Measurements from ENCODE around the gene SYNPR. TPM values are rescaled to one million over a fixed set of nuclear protein-coding genes. Genes with fewer than 3 reads are reported as not detected.

The SYNPR gene
- polyA plus RNA-seq, 3 donors: not detected

DNA sequence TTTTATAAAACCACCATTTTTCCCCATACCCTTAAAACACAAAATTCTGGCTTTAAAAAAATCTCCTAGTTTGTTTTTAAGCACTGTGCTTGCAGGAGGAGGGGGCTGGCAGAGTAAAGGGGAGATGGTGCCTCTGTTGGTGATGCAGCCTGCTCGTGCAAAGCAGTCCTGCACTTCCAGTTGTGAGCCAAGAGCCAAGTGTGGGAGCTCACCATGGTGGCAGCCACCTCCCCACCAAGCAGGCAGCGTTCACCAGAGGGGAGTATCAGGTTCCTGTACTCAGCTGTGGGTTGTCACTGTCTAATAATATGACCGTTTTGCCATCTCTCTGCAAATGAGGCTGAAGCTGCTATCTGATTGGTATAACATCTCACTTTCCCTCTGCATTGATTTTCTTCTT lies 164.8 kb downstream of the SYNPR start:
- 0% methylated on average over 1 of the region's 3 CpGs for WGBS (ENCODE audit: insufficient coverage)
- H3K9me3 Mint-ChIP-seq: peaks cover 0 to 2% (median 0%) of the 10 kb centered on the region in 7 donors

GRCh38 chr3:63450023-63450422 lies 171.9 kb downstream of the SYNPR start:
- Histone ChIP-seq H2AFZ (ENCODE audit: insufficient read depth, low read depth, low read length, poor library complexity, severe bottlenecking) (no peak overlapping the region), H3K4me2 (replicated peaks; ENCODE audit: extremely low read depth, low read length, poor library complexity, severe bottlenecking) (no peak overlapping the region), H3K9ac (ENCODE audit: insufficient read depth, low read length, poor library complexity, severe bottlenecking) (no peak overlapping the region), H3K4me3 (replicated peaks in 1 of 3; ENCODE audit: low read depth in 2 of 3, low read length in 3 of 3) (no peak overlapping the region), H3K27me3 (ENCODE audit: control insufficient read depth in 2 of 2, insufficient read depth in 2 of 2, low read length in 2 of 2) (no peaks in the 10 kb centered on the region), H3K9me3 (replicated peaks in 1 of 2; ENCODE audit: control insufficient read depth in 1 of 2, insufficient read depth in 1 of 2, low read length in 2 of 2) (no peaks in the 10 kb centered on the region), H4K20me1 (ENCODE audit: insufficient read depth, low read length) (no peaks in the 10 kb centered on the region), H3K4me1 (ENCODE audit: control insufficient read depth in 1 of 2, insufficient read depth in 2 of 2, low read length in 2 of 2) (no peaks in the 10 kb centered on the region), H3K27ac (ENCODE audit: low read depth in 1 of 2, low read length in 2 of 2) (no peak overlapping the region), H3K79me2 (ENCODE audit: insufficient read depth, low read length) (no peaks in the 10 kb centered on the region), H3K36me3 (replicated peaks in 1 of 2; ENCODE audit: control insufficient read depth in 1 of 2, insufficient read depth in 2 of 2, low read length in 2 of 2) (no peaks in the 10 kb centered on the region)
- Mint-ChIP-seq H3K4me3 (no peak overlapping the region), H3K36me3 (no peaks in the 10 kb centered on the region), H3K9me3 (no peaks in the 10 kb centered on the region), H3K27ac (no peak overlapping the region), H3K4me1 (no peaks in the 10 kb centered on the region), H3K27me3 (ENCODE audit: low read depth in 3 of 3) (peaks cover 0 to 3% (median 1%) of the 10 kb centered on the region in 3 donors)
- TF ChIP-seq CTCF (IDR thresholded peaks at IDR 0.05): no peak
- intact Hi-C loops (cut with micrococcal nuclease): no loop called here
- 100% methylated on average over 1 of the region's 3 CpGs for WGBS (ENCODE audit: insufficient coverage)
- DNase-seq: no peak

More for the DNA sequence above, 164.8 kb downstream of the SYNPR start:
- H3K4me2 ChIP-seq (replicated peaks; ENCODE audit: extremely low read depth, low read length, poor library complexity, severe bottlenecking): no peak overlapping the region
- no peaks in the 10 kb centered on the region for H4K20me1 ChIP-seq (ENCODE audit: insufficient read depth, low read length)
- no peaks in the 10 kb centered on the region for H3K4me1 ChIP-seq (ENCODE audit: control insufficient read depth in 1 of 2, insufficient read depth in 2 of 2, low read length in 2 of 2)
- no peaks in the 10 kb centered on the region for H3K27me3 ChIP-seq (ENCODE audit: control insufficient read depth in 2 of 2, insufficient read depth in 2 of 2, low read length in 2 of 2)
- Mint-ChIP-seq H3K27me3 (ENCODE audit: low read depth in 3 of 3) (peaks cover 3% of the 10 kb centered on the region in 3 donors), H3K27ac (no peak overlapping the region), H3K36me3 (no peaks in the 10 kb centered on the region), H3K4me3 (no peak overlapping the region), H3K4me1 (no peaks in the 10 kb centered on the region)
- H3K79me2 ChIP-seq (ENCODE audit: insufficient read depth, low read length): no peaks in the 10 kb centered on the region
- no peak overlapping the region for H3K9ac ChIP-seq (ENCODE audit: insufficient read depth, low read length, poor library complexity, severe bottlenecking)
- TF ChIP-seq CTCF (IDR thresholded peaks at IDR 0.05): no peak
- no peaks in the 10 kb centered on the region for H3K9me3 ChIP-seq (replicated peaks in 1 of 2; ENCODE audit: control insufficient read depth in 1 of 2, insufficient read depth in 1 of 2, low read length in 2 of 2)
- no peak overlapping the region for H3K4me3 ChIP-seq (replicated peaks in 1 of 3; ENCODE audit: low read depth in 2 of 3, low read length in 3 of 3)
- intact Hi-C loops (cut with micrococcal nuclease): no loop called here
- H3K36me3 ChIP-seq (replicated peaks in 1 of 2; ENCODE audit: control insufficient read depth in 1 of 2, insufficient read depth in 2 of 2, low read length in 2 of 2): no peaks in the 10 kb centered on the region
- no peak overlapping the region for H3K27ac ChIP-seq (ENCODE audit: low read depth in 1 of 2, low read length in 2 of 2)
- no peak for DNase-seq
- no peak overlapping the region for H2AFZ ChIP-seq (ENCODE audit: insufficient read depth, low read depth, low read length, poor library complexity, severe bottlenecking)
